Cerebellar nuclear complex (tissue), 1 donor: ENCODE measurements around the gene OXER1.

Experiments used
- DNase-seq, 2 experiments: peaks; one replicate each; lab custom pipeline; 2025; lab: John Stamatoyannopoulos, UW

The OXER1 gene

GRCh38 chr2:42770288-42771131 is 6.6 kb upstream of the OXER1 start:
- DNase-seq: no peak

DNA sequence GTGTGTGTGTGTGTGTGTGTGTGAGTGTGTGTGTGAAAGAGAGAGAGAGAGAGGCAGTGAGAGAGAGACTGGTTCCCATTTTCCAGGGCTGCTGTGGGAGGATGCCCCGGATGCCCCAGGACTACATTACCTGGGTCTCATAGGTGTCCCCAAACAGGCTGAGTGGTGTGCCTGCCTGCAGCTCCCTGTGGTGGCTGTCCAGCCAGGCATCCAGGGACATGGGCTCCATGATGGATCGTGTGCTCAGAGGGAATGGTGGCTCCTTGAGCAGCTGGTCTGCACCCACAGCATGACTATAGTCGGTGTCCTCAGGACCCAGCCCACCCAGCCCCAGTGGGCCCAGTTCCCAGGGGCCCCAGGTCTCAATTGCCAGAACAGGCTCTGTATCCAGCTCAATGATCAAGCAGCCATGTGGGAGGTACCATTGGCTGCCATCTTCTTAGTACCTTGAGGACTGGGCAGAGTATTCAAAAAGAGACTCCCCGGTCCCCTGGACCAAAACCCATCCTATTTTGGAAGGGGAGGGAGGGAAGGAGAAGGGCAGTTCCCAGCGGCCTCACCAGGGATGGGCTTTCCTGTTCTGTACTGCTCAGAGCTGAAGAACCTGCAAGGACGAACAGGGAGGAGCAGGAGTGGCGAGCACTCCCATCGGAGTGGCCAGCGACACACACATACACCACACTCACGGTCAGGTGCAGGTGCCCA is 5.8 kb upstream of the OXER1 start:
- DNase-seq: no peak

- no peak for DNase-seq
These were observed 4.8 kb upstream of the OXER1 start for GRCh38 chr2:42768706-42769256.

DNA sequence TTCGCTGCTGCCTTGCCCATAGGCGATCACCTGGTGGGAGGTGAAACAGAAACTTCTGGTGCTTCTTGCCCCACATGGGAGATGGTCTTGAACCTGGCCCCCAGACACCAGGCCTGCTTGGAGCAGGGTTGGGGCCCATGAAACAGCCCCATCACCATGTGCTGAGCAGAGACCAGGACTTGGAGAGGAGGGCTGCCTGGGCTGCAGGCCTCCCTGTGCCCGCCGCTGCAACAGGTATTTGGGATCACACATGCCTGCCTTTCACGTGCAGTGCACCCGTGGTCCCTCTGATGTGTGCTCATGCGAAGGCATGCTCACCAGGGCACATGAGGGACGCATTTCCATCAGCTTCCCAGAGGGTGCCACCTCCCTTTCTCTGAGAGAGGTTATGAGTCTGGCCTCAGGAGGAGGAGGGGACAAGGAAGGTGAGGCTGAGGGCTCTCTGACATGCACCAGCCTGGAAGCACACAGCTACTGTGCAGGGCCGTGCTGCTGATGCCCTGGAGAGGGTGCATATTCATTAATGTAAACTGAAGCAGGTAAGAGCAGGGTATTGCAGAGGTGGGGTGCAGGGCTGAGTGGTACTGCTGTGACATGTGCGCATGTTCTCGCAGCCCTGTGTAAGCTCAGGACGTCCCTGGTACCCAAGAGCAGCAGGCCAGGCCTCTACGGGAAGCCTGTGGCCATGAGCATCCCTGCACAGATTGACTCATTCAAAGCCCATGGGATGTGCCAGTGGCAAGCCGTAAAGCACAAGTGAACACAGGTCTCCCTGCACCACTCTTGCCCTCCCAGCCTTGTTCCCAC is 4.2 kb upstream of the OXER1 start:
- no peak for DNase-seq

DNA sequence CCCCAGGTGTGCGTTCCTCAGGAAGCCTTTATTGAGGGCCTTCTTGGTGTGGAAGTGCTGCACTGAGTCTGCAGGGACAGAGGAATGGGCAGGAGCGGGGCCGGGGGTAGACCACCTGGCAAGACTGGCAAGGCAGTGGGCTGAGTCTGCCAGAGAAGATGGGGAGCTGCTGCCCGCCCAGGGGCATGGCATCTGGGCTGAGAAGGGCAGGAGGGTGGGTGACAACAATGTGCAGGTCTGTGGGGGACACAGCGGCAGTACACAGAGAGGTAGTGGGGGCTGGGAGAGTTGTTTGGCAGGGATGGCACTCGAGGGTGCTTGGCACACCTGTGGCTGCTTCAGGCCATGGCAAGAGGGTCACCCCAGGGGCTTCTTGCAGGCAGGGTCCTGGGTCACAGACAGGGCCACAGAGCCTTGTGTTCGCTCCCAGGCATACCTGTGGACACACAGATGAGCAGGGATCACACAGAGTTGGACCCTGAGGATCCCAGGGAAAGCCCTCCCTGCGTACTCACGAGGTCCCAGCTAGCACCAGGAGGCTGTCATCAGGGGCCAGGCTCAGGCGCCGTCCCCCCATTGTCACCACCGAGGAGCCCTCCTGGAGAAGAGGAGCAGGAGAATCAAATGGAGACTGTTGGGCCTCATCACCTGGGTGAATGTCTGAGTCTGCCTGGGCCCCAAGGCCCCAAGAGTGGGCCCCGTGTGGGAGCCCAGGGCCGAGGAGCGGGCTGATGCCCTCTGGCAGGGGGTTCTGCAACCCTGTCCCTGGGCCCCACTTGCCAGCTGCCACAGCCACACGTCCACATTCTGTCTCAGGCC is 3.4 kb upstream of the OXER1 start:
- DNase-seq: no peak

GRCh38 chr2:42765686-42766085 is 1.8 kb upstream of the OXER1 start:
- no peak for DNase-seq

GRCh38 chr2:42764901-42765300 is 966 bp upstream of the OXER1 start:
- no peak for DNase-seq

DNA sequence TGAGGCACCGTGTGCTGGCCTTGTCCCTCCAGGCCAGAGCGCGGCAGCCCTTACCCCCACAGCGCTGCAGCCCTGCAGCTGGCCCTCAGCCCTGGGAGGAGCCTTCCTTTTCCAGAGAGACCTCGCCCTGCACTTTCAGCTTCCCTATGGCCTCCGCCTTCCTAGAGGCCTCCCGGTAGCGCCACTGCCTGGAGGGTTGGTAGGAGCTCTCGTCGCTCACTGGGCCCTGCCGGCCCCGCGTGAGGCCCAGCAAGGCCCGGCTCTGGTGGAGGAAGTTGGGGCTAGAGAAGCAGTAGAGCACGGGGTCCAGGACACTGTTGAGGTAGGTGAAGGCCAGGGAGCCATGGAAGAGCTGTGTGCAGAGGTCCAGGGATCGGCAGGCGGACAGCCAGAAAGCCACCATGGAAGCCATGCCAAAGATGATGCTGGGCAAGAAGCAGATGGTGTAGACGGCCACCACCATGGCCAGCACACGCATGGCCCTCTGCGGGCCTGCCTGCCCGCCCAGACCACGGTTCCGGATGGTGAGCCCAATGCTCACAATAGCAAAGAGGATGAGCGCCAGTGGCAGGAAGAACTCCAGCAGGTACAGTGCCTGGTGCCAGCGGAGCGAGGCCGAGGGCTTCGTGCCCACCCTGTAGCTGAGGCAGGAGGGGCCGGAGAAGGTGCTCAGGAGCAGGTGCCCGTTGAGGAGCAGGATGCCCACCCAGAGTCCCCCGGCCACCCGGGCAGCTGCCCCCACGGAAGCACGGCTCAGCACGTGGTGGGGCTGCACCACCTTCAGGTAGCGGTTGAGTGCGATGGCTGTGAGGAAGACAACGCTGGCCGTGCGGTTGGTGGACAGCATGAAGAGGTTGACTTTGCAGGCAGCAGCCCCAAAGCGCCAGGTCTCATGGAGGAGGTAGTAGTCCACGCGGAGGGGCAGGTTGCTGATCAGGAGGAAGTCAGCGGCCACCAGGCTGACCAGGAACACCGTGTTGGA is 821 bp downstream of the OXER1 start:
- no peak for DNase-seq

DNA sequence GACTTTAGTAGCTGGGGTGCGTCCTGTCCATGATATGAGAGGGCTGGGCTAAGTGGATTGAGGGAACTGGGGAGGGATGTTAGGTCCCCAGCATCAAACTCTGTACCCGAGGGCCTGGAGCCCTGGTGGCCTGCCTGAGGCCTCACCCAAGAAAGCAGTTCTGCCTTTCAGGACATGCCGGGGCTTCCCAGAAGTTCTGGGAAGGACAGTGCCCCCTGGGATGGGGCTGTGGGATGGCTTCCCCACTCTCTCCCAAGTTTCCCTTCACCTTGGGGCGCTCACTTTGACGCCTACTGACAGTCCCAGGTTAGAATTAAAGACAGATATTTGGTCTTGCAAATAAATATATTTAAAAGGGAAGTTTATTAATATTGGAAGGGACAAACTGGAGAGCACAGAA is 1.8 kb downstream of the OXER1 start:
- DNase-seq: no peak

DNA sequence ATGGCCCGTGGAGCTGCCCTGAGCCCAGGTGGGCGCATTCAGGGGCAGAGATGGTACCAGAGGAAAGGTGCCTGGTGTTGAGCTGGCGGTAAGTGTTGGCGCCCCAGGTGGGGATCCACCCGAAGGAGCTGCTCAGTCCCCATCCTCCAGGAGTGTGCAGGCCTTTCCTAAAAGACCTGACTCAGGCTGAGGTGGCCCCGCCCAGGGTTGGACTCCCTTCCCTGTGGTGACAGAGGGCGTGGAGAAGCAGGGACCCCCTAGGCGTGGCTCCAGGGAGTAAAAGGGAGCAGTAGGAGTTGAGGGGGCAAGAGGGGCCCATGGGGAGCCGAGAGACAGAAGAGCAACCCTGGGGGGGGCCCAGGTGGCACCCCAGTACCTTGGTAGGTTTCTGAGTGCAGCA is 2.4 kb downstream of the OXER1 start:
- DNase-seq: no peak

- DNase-seq: no peak
These were observed 5.2 kb downstream of the OXER1 start for GRCh38 chr2:42758751-42759150.

DNA sequence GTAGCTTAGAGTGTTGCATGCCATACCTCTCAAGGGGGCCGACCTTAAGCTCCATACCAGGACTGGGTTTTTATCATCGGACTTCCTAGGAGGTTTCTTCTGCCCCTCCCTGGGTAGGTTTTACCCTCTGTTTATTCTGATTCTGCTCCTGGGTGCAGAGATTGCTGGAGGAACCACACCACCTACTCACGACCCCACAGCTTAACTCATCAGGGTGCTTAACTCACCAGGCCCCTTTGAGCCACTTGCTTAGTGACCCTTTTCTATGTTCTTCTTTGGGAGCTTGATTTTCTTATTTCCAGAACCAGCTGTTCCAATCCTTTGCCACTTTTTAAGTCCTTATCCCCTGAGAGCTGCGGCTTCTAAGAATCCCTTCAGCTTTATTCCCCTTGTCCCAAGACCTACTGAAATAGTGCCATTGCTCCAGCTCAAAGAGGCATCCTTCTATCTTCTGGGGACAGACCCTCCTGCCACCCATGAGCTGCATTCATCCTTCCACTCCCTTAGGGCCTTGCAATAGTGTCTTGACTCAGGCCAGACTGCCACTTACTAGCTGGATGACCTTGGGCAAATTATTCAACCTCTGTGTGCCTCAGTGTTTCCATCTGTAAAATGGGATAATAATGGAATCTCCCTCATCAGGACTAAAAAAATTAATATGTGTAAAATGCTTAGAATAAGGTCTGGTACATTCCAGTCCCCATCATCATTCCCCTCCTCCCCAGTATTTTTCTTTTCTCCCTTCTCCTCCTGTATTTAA is 5.8 kb downstream of the OXER1 start:
- no peak for DNase-seq

- DNase-seq: no peak
These were observed 6.9 kb downstream of the OXER1 start for GRCh38 chr2:42756966-42757513.

GRCh38 chr2:42756150-42756775 is 7.7 kb downstream of the OXER1 start:
- no peak for DNase-seq

DNA sequence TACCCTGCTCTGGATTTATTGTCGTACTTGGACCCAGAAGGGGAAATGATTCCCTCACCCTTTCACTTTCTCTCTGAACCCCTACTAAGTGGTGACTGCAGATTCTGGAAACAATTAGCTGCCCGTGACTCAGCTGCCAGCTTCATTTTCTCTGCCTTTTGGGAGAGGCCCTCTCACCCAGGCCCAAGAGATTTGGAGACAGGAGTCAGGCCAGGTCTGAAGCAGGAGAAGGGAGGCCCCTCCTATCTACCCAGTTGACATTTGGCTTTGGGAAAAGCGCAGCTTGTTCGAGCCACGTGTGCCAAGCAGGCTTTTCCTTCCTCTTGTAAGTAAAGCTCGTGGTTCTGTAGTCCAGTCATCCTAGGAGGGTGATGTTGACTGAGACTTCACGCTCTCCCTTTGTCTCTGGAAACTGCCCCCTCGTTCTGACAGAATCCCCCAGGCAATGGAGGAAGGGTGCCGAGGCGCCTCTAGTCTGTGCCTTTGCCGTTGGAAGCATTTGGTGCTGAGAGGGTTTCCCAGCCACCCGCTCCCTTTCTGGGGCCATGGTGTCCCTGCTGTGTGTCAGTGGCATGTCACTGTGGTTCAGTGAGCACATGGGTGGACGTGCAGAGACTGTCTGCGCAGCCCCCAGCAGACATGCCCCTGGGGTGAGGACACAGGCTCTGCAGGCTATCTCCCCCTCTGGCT is 8.6 kb downstream of the OXER1 start:
- no peak for DNase-seq

GRCh38 chr2:42754776-42755140 is 9.2 kb downstream of the OXER1 start:
- DNase-seq: no peak

DNA sequence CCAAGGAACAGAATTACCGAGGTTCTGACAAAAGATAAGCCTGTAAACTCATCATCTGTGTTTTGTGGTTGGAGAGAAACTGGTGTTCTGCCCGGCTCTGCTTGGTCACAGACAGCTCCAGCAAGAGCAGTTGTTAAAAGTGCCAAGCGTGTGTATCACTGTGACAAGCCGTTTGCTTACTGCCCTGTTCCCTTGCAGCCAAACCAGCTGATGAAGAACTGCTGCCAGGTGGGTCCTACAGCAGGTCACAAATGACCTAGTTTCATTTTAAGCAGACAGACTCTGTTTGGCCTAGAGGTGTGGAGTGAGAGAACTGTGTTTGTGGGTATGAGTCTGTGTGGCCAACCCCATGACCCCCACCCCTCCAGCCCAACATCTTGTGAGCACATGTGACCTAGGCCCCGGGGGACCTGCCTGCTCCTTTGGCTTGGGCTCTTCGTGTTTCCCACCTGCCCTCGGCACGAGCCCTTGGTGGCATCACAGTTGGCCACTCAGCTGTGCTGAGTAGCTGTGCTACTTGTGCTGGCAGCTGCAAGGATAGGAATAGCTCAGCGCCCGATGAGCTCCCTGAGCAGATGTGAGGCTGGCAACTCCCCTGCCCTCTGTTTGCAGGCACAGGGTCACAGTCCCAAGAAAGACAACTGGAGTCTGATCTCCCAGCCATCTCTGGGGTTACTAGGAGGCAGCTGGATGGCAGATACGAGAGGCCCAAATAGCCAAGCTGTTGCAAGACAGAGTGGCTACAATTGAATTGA is 9.7 kb downstream of the OXER1 start:
- DNase-seq: peak in 1 of 2 experiments; percentile 22
